Skeletal muscle satellite cell (primary cell): ENCODE data around the gene PGAP3.
A peak's percentile ranks its signal among the peaks of the same experiment; 100 is the strongest.

Source experiments
- H3K27me3 ChIP-seq: 2 replicates; pipeline ENCODE4 v1.7.0; 2013; ENCODE audit warnings: low read length; ENCODE audit not compliant: control insufficient read depth, insufficient read depth
- H3K36me3 ChIP-seq: 2 replicates; pipeline ENCODE4 v1.7.0; 2013; ENCODE audit warnings: mild to moderate bottlenecking, control low read depth, low read length; ENCODE audit not compliant: insufficient read depth
- H3K4me1 ChIP-seq: 2 replicates; pipeline ENCODE4 v1.7.0; 2013; ENCODE audit warnings: low read length; ENCODE audit not compliant: control insufficient read depth, insufficient read depth
- H3K4me2 ChIP-seq: 2 replicates; pipeline ENCODE4 v1.7.0; 2013; ENCODE audit warnings: mild to moderate bottlenecking, low read length
- H3K4me3 ChIP-seq: 2 replicates; pipeline ENCODE4 v1.7.0; 2013; ENCODE audit warnings: low read length
- H3K9ac ChIP-seq: 2 replicates; pipeline ENCODE4 v1.7.0; 2013; ENCODE audit warnings: mild to moderate bottlenecking, low read depth, low read length, moderate library complexity
- H3K9me3 ChIP-seq: replicated peaks from 2 replicates; pipeline ENCODE4 v1.7.0; 2013; ENCODE audit warnings: mild to moderate bottlenecking, control low read depth, low read length

Gene PGAP3

DNA sequence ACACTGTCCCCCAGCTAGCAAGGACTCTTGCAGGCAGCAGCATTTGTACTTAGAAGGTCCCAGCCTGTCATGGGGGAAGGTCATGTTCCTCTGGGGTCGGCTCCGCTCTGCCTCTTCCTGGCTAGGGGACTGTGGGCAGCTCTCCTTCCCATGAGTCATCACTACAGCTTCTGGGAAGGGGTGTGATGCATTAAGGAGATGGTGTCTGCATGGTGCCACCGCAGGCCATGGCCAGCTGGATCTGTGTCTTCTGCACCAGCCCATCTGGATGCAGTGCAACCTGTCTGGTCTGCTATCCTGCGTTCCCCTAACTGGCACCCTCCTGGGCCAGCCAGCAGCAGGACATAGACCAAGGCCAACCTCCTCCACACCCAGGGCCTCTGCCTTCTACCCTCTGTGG lies 44.6 kb downstream of the PGAP3 start:
- H3K9me3 ChIP-seq: no peaks in the 10 kb centered on the region
- no peak overlapping the region for H3K4me2 ChIP-seq
- no peaks in the 10 kb centered on the region for H3K27me3 ChIP-seq
- H3K36me3 ChIP-seq: no peaks in the 10 kb centered on the region
- no peak overlapping the region for H3K4me3 ChIP-seq
- peaks cover 29% of the 10 kb centered on the region for H3K4me1 ChIP-seq
- no peak overlapping the region for H3K9ac ChIP-seq

DNA sequence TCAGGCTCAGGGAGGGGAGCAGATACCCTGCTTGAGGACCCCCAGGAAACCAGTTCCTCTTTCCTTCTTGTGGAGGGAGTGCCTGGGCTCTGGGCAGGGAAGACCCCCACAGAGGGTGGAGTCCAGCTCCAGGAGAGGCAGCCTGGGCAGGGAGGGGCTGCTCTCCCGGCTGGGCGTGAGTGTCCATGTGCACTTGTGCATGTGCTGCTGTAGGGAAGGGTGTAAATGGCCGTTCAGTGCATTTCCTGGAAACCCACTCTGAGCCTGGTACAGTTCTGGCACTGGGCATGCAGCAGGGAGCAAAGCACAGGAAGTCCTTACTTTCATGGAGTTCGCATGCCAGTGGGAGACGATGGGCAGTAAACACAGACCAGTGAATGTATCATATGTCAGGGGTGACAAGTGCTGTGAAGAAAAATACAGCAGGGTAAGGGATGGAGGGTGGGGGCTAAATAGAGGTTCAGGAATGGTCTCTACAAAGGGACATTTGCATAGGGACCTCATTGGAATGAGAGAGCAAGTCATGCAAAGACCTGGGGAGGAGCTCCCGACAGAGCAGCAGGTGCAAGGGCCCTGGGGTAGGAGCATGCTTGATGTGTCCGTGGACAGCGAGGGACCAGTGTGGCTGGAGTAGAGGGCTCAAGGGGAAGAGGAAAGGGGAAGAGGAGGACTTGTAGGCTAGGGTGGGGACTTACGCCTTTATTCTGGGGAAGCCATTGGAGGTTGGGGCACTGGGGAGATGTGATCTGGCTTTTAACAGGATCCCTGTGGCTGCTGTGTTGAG lies 45.4 kb downstream of the PGAP3 start:
- Histone ChIP-seq H3K36me3 (no peaks in the 10 kb centered on the region), H3K9ac (no peak overlapping the region), H3K4me3 (no peak overlapping the region), H3K9me3 (no peaks in the 10 kb centered on the region), H3K27me3 (no peaks in the 10 kb centered on the region), H3K4me2 (no peak overlapping the region), H3K4me1 (peaks cover 36% of the 10 kb centered on the region)

DNA sequence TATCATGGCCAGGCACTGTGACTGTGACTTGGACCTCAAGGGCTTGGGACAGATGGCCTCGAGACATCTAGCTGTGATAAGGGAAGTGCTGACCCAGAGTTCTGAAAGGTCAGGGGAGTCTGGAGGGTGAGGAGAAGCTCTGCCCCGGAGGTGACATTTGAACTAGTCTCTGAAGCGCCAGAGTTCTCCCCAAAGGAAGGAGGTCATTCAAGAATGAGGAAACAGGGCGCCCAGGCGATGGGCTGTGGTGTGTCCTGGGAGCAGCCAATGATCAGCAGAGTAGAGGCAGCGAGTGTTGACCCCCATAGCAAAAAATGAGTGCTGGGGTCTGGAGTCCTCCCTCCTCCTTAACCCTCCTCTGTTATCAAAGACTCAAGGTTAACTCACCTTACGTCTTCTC lies 46.0 kb downstream of the PGAP3 start:
- no peak overlapping the region for H3K4me3 ChIP-seq
- H3K27me3 ChIP-seq: no peaks in the 10 kb centered on the region
- H3K9ac ChIP-seq: no peak overlapping the region
- no peaks in the 10 kb centered on the region for H3K36me3 ChIP-seq
- H3K9me3 ChIP-seq: no peaks in the 10 kb centered on the region
- H3K4me1 ChIP-seq: peaks cover 36% of the 10 kb centered on the region
- no peak overlapping the region for H3K4me2 ChIP-seq

DNA sequence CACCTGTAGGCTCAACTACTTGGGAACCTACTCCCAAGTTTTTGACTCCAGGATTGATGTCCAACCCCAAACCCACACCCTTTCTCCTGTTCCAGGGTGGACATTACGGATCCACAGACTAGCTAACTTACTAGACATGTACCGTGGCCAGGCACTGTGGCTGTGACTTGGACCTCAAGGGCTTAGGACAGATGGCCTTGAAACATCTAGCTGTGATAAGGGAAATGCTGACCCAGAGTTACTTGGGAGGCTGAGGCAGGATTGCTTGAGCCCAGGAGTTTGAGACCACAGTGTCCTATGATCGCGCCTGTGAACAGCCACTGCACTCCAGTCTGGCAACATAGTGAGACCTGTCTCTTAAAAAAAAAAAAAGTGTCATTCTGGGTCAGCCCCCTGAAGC lies 46.8 kb downstream of the PGAP3 start:
- Histone ChIP-seq H3K9me3 (no peaks in the 10 kb centered on the region), H3K4me1 (peaks cover 43% of the 10 kb centered on the region), H3K4me3 (no peak overlapping the region), H3K9ac (no peak overlapping the region), H3K4me2 (no peak overlapping the region), H3K27me3 (no peaks in the 10 kb centered on the region), H3K36me3 (no peaks in the 10 kb centered on the region)

DNA sequence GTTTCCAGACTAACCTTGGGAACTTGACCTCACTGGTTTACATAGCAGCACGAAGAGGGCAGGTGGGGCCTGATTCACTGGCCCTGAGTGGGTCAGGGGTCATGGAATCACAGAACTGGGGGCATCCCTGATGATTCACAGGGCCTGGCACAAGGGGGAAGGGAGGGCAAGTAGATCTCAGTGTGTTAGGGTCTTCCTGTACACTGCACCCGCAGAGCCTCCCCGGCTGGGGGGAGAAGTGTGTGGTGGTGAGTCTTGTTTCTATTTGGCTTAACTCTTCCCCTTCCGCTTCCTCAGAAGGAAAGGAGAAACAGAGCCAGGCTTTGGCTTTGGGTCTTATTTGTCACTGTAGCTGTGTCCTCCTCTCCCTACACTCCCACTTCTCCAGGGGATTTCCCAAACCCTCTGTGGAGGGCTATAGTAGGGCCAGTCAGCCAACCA lies 47.2 kb downstream of the PGAP3 start:
- Histone ChIP-seq H3K4me1 (peaks cover 44% of the 10 kb centered on the region), H3K9ac (no peak overlapping the region)

DNA sequence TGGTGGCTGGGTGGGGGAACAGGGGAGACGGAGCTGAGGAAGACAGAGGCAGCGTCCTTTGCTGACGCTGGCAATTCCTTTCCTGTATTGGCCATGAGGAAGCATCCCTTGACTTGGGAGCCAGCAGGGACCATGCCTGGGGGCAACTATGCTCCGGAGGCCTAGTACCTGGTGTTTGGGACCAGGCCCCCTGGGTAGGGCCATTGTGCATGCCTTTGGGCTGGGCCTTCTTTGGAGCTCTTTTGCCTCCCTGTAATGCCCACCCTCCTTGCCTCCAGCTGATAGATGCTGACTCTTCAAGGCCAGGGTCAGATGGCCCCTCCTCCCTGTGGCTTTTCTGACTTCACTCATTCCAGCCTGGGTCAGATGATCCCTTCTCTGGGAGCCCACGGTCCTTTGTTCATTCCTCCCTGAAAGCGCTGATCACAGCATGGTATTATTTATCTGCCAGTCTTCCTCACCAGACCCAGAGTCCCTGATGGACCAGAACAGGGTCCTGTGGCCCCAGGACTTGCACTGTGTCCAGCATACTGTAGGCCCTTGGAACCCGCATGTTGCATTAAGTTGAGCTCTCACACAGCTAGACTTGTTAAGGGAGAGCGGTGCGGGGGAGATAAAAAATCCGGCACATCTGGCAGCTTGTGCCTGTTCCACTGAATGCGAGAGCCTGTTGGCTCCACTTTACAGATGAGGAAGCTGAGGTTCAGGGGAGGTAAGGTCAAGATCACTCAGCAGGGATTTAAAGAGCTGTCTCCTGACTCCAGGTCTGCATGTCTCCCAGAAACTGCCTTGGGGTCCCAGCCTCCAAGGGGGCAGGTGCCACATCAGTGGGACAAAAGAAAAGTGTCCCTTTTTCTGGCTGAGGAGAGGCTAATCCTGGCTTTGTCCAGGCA lies 48.0 kb downstream of the PGAP3 start:
- Histone ChIP-seq H3K9ac (no peak overlapping the region), H3K4me3 (no peak overlapping the region), H3K4me1 (peaks cover 44% of the 10 kb centered on the region), H3K9me3 (no peaks in the 10 kb centered on the region), H3K36me3 (no peaks in the 10 kb centered on the region), H3K27me3 (no peaks in the 10 kb centered on the region), H3K4me2 (no peak overlapping the region)

More for the DNA sequence above, 47.2 kb downstream of the PGAP3 start:
- H3K27me3 ChIP-seq: no peaks in the 10 kb centered on the region
- H3K4me2 ChIP-seq: no peak overlapping the region
- no peak overlapping the region for H3K4me3 ChIP-seq
- no peaks in the 10 kb centered on the region for H3K9me3 ChIP-seq
- no peaks in the 10 kb centered on the region for H3K36me3 ChIP-seq

DNA sequence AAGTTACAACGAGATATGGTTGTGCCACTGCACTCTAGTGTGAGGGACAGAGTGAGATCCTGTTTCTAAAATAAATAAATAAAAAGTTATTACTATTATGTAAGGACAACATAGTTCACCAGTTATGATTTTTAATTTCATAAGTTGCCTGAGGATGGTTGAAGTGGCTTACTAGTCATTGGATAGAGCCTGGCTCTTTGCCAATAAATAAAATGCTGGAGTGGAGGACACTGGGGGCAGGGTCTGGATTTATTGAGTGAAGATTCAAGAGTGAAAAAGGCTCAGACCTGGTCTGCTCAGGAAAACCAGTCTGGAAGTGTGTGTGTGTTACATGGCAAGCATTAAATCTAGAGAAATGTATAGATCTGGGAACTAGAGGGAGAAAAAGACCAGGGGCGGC lies 48.8 kb downstream of the PGAP3 start:
- no peaks in the 10 kb centered on the region for H3K9me3 ChIP-seq
- H3K36me3 ChIP-seq: no peaks in the 10 kb centered on the region
- no peak overlapping the region for H3K4me3 ChIP-seq
- H3K9ac ChIP-seq: no peak overlapping the region
- H3K4me1 ChIP-seq: peaks cover 44% of the 10 kb centered on the region
- peak overlapping the region; percentile 97 for H3K4me2 ChIP-seq
- no peaks in the 10 kb centered on the region for H3K27me3 ChIP-seq

DNA sequence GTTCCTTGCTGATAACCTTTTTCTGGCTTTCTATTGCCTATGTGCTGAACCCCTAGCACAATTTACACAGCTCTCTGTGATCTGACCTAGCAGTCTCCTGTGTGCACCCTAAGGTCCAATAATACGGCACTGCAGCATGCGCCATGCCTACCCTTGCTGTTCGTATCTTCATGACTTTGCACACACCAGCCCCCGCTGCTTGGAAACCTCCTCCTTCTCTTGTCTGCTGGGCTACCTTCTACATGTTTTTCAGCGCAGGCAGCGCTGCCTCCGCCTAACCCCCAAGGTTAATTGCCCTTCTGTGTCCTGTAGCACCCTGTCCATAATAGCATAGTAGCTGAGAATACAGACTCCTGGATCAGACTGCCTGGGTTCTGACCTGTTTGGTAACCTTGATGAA lies 49.5 kb downstream of the PGAP3 start:
- Histone ChIP-seq H3K4me2 (peak overlapping the region; percentile 97), H3K27me3 (no peaks in the 10 kb centered on the region), H3K4me3 (peak overlapping the region; percentile 94), H3K9me3 (no peaks in the 10 kb centered on the region), H3K4me1 (peaks cover 39% of the 10 kb centered on the region), H3K9ac (peak overlapping the region; percentile 89), H3K36me3 (no peaks in the 10 kb centered on the region)

DNA sequence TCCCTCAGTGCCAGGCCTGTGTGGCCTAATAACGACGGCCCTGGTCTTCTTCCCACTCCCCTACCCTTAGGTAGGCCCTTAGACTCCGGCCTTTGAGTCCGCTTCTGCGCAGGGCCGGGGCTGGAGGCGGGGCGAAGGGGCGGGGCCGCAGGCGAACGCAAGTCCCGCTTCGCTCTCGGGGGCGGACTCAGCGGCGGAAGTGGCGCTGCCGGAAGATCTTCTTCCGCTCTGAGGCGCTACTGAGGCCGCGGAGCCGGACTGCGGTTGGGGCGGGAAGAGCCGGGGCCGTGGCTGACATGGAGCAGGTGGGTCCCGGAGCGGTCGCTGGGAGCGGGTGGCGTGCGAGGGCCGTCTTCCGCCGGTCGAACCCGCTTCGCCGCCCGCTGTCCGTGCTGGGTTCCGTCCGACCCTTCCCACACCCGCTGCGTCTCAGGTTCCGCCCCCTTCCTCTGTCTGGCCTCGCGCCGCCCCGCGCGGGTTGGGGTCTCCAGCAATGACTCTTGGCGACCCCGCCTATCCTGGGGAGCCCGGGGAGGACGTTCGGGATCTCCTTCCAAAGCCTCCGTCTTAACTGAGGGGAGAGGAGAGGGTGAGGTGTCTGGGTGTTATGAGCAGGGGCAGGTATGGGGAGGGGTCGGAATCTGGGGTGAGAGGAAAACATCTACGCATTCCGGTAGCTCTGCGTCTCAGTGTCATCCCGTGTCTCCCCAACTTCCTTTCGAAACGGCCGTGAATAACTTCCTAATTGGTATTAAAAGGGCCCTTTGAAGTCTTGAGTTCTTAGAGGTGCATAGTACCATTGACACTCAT lies 50.7 kb downstream of the PGAP3 start, which contains the start of gene STARD3:
Gene STARD3, plus strand, starts transcription at position 218 of the 810 bp plus-strand sequence. CDS start 16,388 bp downstream, outside the sequence.
- Histone ChIP-seq H3K4me3 (peak within 1 kb of the TSS; percentile 94), H3K36me3 (no peaks in the 10 kb centered on the region), H3K9me3 (no peaks in the 10 kb centered on the region), H3K4me1 (peaks cover 30% of the 10 kb centered on the region), H3K9ac (peak within 1 kb of the TSS; percentile 89), H3K27me3 (peaks cover 5% of the 10 kb centered on the region), H3K4me2 (peak within 1 kb of the TSS; percentile 97)

DNA sequence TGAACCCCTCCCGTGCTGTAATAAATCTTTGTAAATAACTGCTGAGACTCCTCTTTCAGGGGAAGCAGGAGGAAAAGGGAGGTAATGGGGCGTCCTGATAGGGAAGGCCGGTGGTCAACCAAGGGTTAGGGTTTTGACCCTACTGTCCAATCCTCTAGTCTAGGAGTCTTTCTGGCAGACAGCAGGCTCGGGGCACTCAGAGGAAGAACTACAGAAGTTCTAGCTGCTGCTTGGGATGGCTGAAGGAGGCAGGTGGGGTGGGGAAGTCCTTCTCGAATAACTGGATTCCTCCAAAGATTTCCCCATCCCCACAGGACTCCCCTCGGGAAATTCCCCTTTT lies 51.3 kb downstream of the PGAP3 start:
- Histone ChIP-seq H3K4me3 (peak overlapping the region; percentile 94), H3K9ac (peak overlapping the region; percentile 89), H3K4me1 (peaks cover 30% of the 10 kb centered on the region), H3K36me3 (no peaks in the 10 kb centered on the region), H3K27me3 (peaks cover 11% of the 10 kb centered on the region), H3K4me2 (peak overlapping the region; percentile 97), H3K9me3 (no peaks in the 10 kb centered on the region)

DNA sequence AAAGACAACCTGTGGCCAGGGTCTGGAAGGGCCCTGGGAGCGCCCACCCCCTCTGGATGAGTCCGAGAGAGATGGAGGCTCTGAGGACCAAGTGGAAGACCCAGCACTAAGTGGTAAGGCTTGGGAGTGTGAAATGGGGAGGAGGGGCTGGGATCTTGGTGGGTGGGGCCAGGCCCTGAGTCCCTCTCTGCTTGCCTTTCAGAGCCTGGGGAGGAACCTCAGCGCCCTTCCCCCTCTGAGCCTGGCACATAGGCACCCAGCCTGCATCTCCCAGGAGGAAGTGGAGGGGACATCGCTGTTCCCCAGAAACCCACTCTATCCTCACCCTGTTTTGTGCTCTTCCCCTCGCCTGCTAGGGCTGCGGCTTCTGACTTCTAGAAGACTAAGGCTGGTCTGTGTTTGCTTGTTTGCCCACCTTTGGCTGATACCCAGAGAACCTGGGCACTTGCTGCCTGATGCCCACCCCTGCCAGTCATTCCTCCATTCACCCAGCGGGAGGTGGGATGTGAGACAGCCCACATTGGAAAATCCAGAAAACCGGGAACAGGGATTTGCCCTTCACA lies 52.2 kb downstream of the PGAP3 start:
- Histone ChIP-seq H3K4me2 (no peak overlapping the region), H3K27me3 (peaks cover 18% of the 10 kb centered on the region), H3K4me1 (peaks cover 30% of the 10 kb centered on the region), H3K36me3 (no peaks in the 10 kb centered on the region), H3K9ac (no peak overlapping the region), H3K4me3 (no peak overlapping the region), H3K9me3 (no peaks in the 10 kb centered on the region)
